ENCODE measurements around the gene NPAS3. TPM values are rescaled to one million over a fixed set of nuclear protein-coding genes. Genes with fewer than 3 reads are reported as not detected.

NPAS3 gene
- total RNA-seq, 2 donors from 2014 or later, result 1.1 to 1.8 TPM

GRCh38 chr14:33435911-33436689 is 497.4 kb downstream of the NPAS3 start:
- Histone ChIP-seq H3K4me3 (no peak overlapping the region), H3K4me1 (replicated peaks) (no peaks in the 10 kb centered on the region), H3K27me3 (replicated peaks; ENCODE audit: insufficient read depth) (no peaks in the 10 kb centered on the region), H3K36me3 (no peaks in the 10 kb centered on the region), H3K9me3 (no peaks in the 10 kb centered on the region), H3K27ac (no peak overlapping the region)
- no peak for DNase-seq (ENCODE audit: low spot score)
- WGBS, result 87% methylated on average over 8 of the region's 8 CpGs
- intact Hi-C loops (cut with DNase I), result no loop called here
- TF ChIP-seq POLR2AphosphoS5 (IDR thresholded peaks at IDR 0.05) (no peak), POLR2A (IDR thresholded peaks at IDR 0.05) (no peak)
- TF ChIP-seq, protein P1, sequence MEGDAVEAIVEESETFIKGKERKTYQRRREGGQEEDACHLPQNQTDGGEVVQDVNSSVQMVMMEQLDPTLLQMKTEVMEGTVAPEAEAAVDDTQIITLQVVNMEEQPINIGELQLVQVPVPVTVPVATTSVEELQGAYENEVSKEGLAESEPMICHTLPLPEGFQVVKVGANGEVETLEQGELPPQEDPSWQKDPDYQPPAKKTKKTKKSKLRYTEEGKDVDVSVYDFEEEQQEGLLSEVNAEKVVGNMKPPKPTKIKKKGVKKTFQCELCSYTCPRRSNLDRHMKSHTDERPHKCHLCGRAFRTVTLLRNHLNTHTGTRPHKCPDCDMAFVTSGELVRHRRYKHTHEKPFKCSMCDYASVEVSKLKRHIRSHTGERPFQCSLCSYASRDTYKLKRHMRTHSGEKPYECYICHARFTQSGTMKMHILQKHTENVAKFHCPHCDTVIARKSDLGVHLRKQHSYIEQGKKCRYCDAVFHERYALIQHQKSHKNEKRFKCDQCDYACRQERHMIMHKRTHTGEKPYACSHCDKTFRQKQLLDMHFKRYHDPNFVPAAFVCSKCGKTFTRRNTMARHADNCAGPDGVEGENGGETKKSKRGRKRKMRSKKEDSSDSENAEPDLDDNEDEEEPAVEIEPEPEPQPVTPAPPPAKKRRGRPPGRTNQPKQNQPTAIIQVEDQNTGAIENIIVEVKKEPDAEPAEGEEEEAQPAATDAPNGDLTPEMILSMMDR (IDR thresholded peaks at IDR 0.05), result no peak

- no peak overlapping the region for H3K4me3 ChIP-seq
- H3K27me3 ChIP-seq (replicated peaks; ENCODE audit: insufficient read depth), result no peaks in the 10 kb centered on the region
- H3K9me3 ChIP-seq, result no peaks in the 10 kb centered on the region
- WGBS, result 89% methylated on average over 4 of the region's 4 CpGs
- H3K27ac ChIP-seq, result no peak overlapping the region
- DNase-seq (ENCODE audit: low spot score), result no peak
- TF ChIP-seq POLR2AphosphoS5 (IDR thresholded peaks at IDR 0.05) (no peak), POLR2A (IDR thresholded peaks at IDR 0.05) (no peak)
- TF ChIP-seq, protein P1 (IDR thresholded peaks at IDR 0.05), result no peak
- no peaks in the 10 kb centered on the region for H3K4me1 ChIP-seq (replicated peaks)
- intact Hi-C loops (cut with DNase I), result no loop called here
- H3K36me3 ChIP-seq, result no peaks in the 10 kb centered on the region
Measured at GRCh38 chr14:33441633-33442032, 503.0 kb downstream of the NPAS3 start.

DNA sequence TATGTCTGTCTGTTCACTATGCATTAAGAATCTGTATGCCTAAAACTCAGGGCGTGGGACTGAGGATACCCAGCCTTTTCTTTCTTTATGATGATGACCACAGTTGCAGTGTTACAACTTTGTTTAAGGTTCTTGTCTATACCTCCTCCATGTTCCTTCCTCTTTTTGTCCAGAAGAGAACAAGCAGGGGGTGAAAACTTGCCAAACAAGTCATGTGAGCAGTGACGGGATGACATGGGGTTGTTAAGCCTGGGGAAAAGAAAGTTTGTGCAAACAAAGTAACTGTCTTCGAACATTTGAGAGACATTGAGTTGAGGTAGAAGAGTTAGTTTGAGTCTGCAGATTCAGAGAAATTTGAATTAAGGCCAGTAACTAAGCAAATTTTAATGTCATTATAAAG is 505.5 kb downstream of the NPAS3 start:
- H3K36me3 ChIP-seq, result no peaks in the 10 kb centered on the region
- H3K4me3 ChIP-seq, result no peak overlapping the region
- no peak for DNase-seq (ENCODE audit: low spot score)
- TF ChIP-seq POLR2AphosphoS5 (IDR thresholded peaks at IDR 0.05) (no peak), POLR2A (IDR thresholded peaks at IDR 0.05) (no peak)
- TF ChIP-seq, protein P1 (IDR thresholded peaks at IDR 0.05), result no peak
- intact Hi-C loops (cut with DNase I), result no loop called here
- no peaks in the 10 kb centered on the region for H3K27me3 ChIP-seq (replicated peaks; ENCODE audit: insufficient read depth)
- no peaks in the 10 kb centered on the region for H3K4me1 ChIP-seq (replicated peaks)
- 36% methylated on average over 3 of the region's 3 CpGs for WGBS
- H3K27ac ChIP-seq, result no peak overlapping the region
- H3K9me3 ChIP-seq, result no peaks in the 10 kb centered on the region

DNA sequence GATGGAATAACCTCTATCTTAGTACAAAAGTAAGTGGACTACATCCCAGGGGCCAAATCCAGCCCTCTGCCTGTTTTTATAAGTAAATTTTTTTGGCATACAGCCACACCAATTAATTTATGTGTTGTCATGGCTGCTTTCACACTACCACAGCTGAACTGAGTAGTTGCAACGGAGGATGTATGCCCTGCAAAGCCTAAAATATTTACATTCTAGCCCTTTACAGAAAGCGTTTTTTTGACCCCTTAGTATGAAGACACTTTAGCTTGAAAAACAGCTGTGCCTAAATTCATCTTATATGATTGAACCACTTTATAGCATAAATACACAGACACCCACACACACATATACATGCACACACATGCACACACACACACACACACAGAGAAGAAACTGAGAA is 510.6 kb downstream of the NPAS3 start:
- no peaks in the 10 kb centered on the region for H3K36me3 ChIP-seq
- no peak overlapping the region for H3K27ac ChIP-seq
- intact Hi-C loops (cut with DNase I), result no loop called here
- DNase-seq (ENCODE audit: low spot score), result no peak
- H3K4me3 ChIP-seq, result no peak overlapping the region
- no peaks in the 10 kb centered on the region for H3K4me1 ChIP-seq (replicated peaks)
- 65% methylated on average over 2 of the region's 2 CpGs for WGBS
- H3K27me3 ChIP-seq (replicated peaks; ENCODE audit: insufficient read depth), result no peaks in the 10 kb centered on the region
- H3K9me3 ChIP-seq, result no peaks in the 10 kb centered on the region
- no peak for TF ChIP-seq POLR2A (IDR thresholded peaks at IDR 0.05)
- TF ChIP-seq, protein P1 (IDR thresholded peaks at IDR 0.05), result no peak
- TF ChIP-seq POLR2AphosphoS5 (IDR thresholded peaks at IDR 0.05), result no peak
